ENCODE data around the gene AFG3L2.

DNA sequence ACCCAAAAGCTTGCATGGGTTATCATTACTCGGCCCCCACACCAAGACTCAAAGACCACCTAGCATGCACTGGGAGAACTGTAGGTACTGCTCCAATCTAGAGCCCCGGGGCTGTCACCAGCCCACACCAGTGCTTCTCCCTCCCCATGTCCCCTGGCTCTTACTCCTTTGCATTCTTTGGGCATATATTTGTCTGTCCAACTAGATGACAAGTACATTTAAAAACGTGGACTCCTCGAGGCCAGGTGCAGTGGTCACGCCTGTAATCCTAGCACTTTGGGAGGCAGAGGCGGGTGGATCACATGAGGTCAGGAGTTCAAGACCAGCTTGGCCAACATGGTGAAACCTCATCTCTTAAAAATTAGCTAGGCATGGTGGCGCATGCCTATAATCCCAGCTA is 7.8 kb downstream of the AFG3L2 start:
- TF ChIP-seq, protein P1, sequence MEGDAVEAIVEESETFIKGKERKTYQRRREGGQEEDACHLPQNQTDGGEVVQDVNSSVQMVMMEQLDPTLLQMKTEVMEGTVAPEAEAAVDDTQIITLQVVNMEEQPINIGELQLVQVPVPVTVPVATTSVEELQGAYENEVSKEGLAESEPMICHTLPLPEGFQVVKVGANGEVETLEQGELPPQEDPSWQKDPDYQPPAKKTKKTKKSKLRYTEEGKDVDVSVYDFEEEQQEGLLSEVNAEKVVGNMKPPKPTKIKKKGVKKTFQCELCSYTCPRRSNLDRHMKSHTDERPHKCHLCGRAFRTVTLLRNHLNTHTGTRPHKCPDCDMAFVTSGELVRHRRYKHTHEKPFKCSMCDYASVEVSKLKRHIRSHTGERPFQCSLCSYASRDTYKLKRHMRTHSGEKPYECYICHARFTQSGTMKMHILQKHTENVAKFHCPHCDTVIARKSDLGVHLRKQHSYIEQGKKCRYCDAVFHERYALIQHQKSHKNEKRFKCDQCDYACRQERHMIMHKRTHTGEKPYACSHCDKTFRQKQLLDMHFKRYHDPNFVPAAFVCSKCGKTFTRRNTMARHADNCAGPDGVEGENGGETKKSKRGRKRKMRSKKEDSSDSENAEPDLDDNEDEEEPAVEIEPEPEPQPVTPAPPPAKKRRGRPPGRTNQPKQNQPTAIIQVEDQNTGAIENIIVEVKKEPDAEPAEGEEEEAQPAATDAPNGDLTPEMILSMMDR (IDR thresholded peaks at IDR 0.05), result no peak
- TF ChIP-seq POLR2AphosphoS5 (IDR thresholded peaks at IDR 0.05) (no peak), POLR2A (IDR thresholded peaks at IDR 0.05; ENCODE audit: low read depth) (no peak)

Data from esophagus muscularis mucosa (tissue), 3 donors.